Kidney (tissue), 14 donors: ENCODE measurements around the gene EPS8. TPM values are rescaled to one million over a fixed set of nuclear protein-coding genes. Genes with fewer than 3 reads are reported as not detected.

Source experiments
- DNase-seq, 5 donors: peaks; one replicate each; pipeline ENCODE4 v3.0.0-alpha.2; 2013 to 2020
- FAIRE-seq: peaks from 2 replicates; lab custom pipeline; 2012; peaks lifted over from hg19 to GRCh38; lab: Jason Lieb, UNC
- H3K27ac ChIP-seq, 2 donors: one replicate each; pipeline ENCODE4 v1.7.0; 2013; ENCODE audit warnings: low read depth in 2 of 2, low read length in 2 of 2, inconsistent platforms in 1 of 2
- H3K27me3 ChIP-seq: one replicate; pipeline ENCODE4 v1.7.1; 2013; ENCODE audit warnings: low read length, inconsistent platforms; ENCODE audit not compliant: control insufficient read depth, insufficient read depth
- H3K36me3 ChIP-seq, 3 donors: one replicate each; pipeline versions ENCODE4 v1.7.0 to v1.7.1; 2013; ENCODE audit warnings: low read length in 3 of 3, control low read depth in 1 of 3, inconsistent platforms in 1 of 3; ENCODE audit not compliant: insufficient read depth in 3 of 3, control insufficient read depth in 2 of 3
- H3K4me1 ChIP-seq, 3 donors: one replicate each; pipeline versions ENCODE4 v1.7.0 to v1.7.1; 2013; ENCODE audit warnings: low read length in 3 of 3, inconsistent platforms in 1 of 3, low read depth in 1 of 3; ENCODE audit not compliant: control insufficient read depth in 2 of 3, insufficient read depth in 2 of 3
- H3K4me3 ChIP-seq, 3 donors: one replicate each; pipeline versions ENCODE4 v1.7.0 to v1.8.1; 2013; ENCODE audit warnings: low read length in 3 of 3, control low read depth in 1 of 3, inconsistent platforms in 1 of 3
- H3K9ac ChIP-seq, 3 donors: one replicate each; pipeline versions ENCODE4 v1.7.0 to v1.7.1; 2013; ENCODE audit warnings: low read length in 3 of 3, control low read depth in 1 of 3, inconsistent platforms in 1 of 3
- H3K9me3 ChIP-seq, 3 donors: one replicate each; pipeline versions ENCODE4 v1.7.0 to v1.7.1; 2013; ENCODE audit warnings: low read length in 3 of 3, control low read depth in 1 of 3, inconsistent platforms in 1 of 3; ENCODE audit not compliant: control insufficient read depth in 2 of 3, insufficient read depth in 1 of 3
- intact Hi-C: fragments of 100-400 bp; cut with DNase I; formaldehyde crosslinking; loops from one replicate; pipeline ENCODE4 v1.11.1; 2022
- polyA plus RNA-seq: library from polyadenylated mRNA; stranded (reverse); fragments of 350-450 nt; fragmentation: Illumina TruSeq; extraction: RNeasy Lipid Tissue Mini Kit (QIAGEN cat#74804); gene quantifications from one replicate; pipeline ENCODE4 v1.2.3, GENCODE V29; 2014; ENCODE audit warnings: low read depth, low replicate concordance; ENCODE audit not compliant: insufficient read depth
- total RNA-seq: library from RNA; stranded (reverse); fragmentation: NEBNext Ultra II Directional; extraction: Animal tissue kit (Norgen Biotek cat#: 25700); gene quantifications from one replicate; pipeline ENCODE4 v1.2.1, GENCODE V29; 2021
- TF ChIP-seq, protein P1 (sequence below): IDR thresholded peaks from 3 replicates; pipeline ENCODE4 v1.5.1; 2012; ENCODE audit warnings: mild to moderate bottlenecking, moderate library complexity, borderline replicate concordance; ENCODE audit not compliant: insufficient read depth; ENCODE audit errors: extremely low read depth
- donor health status: control.
- donor health status: control.
- donor health status: control.
- donor health status: control.
- donor health status: control.
- donor health status: DM: yes; HTN: yes; CAD: no.
- donor health status: Normal renal cell carcinoma (clear cell type).

EPS8 gene
- total and polyA plus RNA-seq, 2 donors from 2014 or later, result 33.9 to 80.3 TPM

GRCh38 chr12:15714256-15714655, 74.9 kb downstream of the EPS8 start:
- Histone ChIP-seq H3K27ac (no peak overlapping the region), H3K4me3 (no peak overlapping the region), H3K27me3 (no peaks in the 10 kb centered on the region), H3K4me1 (peaks cover 0 to 19% (median 7%) of the 10 kb centered on the region in 3 donors), H3K9me3 (no peaks in the 10 kb centered on the region), H3K9ac (no peak overlapping the region), H3K36me3 (no peaks in the 10 kb centered on the region)
- DNase-seq (no peak), FAIRE-seq (no peak)
- TF ChIP-seq, protein P1, sequence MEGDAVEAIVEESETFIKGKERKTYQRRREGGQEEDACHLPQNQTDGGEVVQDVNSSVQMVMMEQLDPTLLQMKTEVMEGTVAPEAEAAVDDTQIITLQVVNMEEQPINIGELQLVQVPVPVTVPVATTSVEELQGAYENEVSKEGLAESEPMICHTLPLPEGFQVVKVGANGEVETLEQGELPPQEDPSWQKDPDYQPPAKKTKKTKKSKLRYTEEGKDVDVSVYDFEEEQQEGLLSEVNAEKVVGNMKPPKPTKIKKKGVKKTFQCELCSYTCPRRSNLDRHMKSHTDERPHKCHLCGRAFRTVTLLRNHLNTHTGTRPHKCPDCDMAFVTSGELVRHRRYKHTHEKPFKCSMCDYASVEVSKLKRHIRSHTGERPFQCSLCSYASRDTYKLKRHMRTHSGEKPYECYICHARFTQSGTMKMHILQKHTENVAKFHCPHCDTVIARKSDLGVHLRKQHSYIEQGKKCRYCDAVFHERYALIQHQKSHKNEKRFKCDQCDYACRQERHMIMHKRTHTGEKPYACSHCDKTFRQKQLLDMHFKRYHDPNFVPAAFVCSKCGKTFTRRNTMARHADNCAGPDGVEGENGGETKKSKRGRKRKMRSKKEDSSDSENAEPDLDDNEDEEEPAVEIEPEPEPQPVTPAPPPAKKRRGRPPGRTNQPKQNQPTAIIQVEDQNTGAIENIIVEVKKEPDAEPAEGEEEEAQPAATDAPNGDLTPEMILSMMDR, result no peak
- intact Hi-C loops, result no loop called here

- Histone ChIP-seq H3K9me3 (no peaks in the 10 kb centered on the region), H3K4me1 (peaks cover 0 to 17% (median 6%) of the 10 kb centered on the region in 3 donors), H3K27ac (peak overlapping the region in 1 of 2 donors; percentile 25), H3K9ac (no peak overlapping the region), H3K4me3 (peak overlapping the region in 1 of 3 donors; percentile 30), H3K36me3 (no peaks in the 10 kb centered on the region), H3K27me3 (no peaks in the 10 kb centered on the region)
- TF ChIP-seq, protein P1, result no peak
- no peak for FAIRE-seq
- intact Hi-C loops, result no loop called here
- DNase-seq, result no peak
Observed at GRCh38 chr12:15712823-15713660, 76.1 kb downstream of the EPS8 start.

GRCh38 chr12:15712160-15712559, 77.0 kb downstream of the EPS8 start:
- TF ChIP-seq, protein P1, result no peak
- DNase-seq, result no peak
- H3K4me1 ChIP-seq, result peaks cover 0 to 13% (median 3%) of the 10 kb centered on the region in 3 donors
- no peaks in the 10 kb centered on the region for H3K36me3 ChIP-seq
- no peak overlapping the region for H3K27ac ChIP-seq
- no peak overlapping the region for H3K9ac ChIP-seq
- no peaks in the 10 kb centered on the region for H3K9me3 ChIP-seq
- no peak for FAIRE-seq
- intact Hi-C loops, result no loop called here
- no peaks in the 10 kb centered on the region for H3K27me3 ChIP-seq
- H3K4me3 ChIP-seq, result no peak overlapping the region
